LNCAP (cell line): ENCODE data around the gene PCBP4.

Experiments
- CTCF ChIP-seq: fragments of 450-650 bp; IDR thresholded peaks from 2 replicates; pipeline ENCODE4 v1.5.1; 2017; ENCODE audit warnings: mild to moderate bottlenecking

PCBP4 gene

GRCh38 chr3:51988286-51989146, 21.3 kb upstream of the PCBP4 start:
- TF ChIP-seq CTCF, result no peak

- TF ChIP-seq CTCF, result no peak
Observed at GRCh38 chr3:51987568-51987967, 20.3 kb upstream of the PCBP4 start.

- TF ChIP-seq CTCF, result no peak
Observed at GRCh38 chr3:51986010-51986947, 19.0 kb upstream of the PCBP4 start.

GRCh38 chr3:51985063-51985462, 17.8 kb upstream of the PCBP4 start:
- TF ChIP-seq CTCF, result no peak

GRCh38 chr3:51984269-51984647, 17.0 kb upstream of the PCBP4 start:
- TF ChIP-seq CTCF, result no peak

- TF ChIP-seq CTCF, result no peak
Observed at GRCh38 chr3:51983578-51984268, 16.5 kb upstream of the PCBP4 start.
